DND-41 (cell line): ENCODE measurements around the gene CCL25.

Experiments used
- CTCF ChIP-seq: IDR thresholded peaks from 2 replicates; pipeline ENCODE4 v1.5.1; 2012; ENCODE audit warnings: borderline replicate concordance, low read length, moderate library complexity, mild to moderate bottlenecking; ENCODE audit not compliant: poor library complexity, severe bottlenecking; ENCODE audit errors: extremely low read depth
- EZH2 ChIP-seq: IDR thresholded peaks from 3 replicates; pipeline ENCODE4 v1.6.1; 2012; ENCODE audit warnings: borderline replicate concordance, low read depth, mild to moderate bottlenecking, moderate library complexity, low read length, inconsistent platforms; ENCODE audit not compliant: severe bottlenecking

GRCh38 chr19:8109890-8110662 is 57.5 kb downstream of the CCL25 start:
- no peak for TF ChIP-seq EZH2
- TF ChIP-seq CTCF = no peak
